GM18508 (cell line): ENCODE measurements around the gene FMNL2.

ENCODE experiments used
- ATAC-seq: cut with Tn5 transposase; IDR thresholded peaks from one replicate; pipeline ENCODE4 v1.9.1; 2021; ENCODE audit warnings: moderate number of reproducible peaks; ENCODE audit not compliant: insufficient read depth, unreplicated experiment

FMNL2 gene

DNA sequence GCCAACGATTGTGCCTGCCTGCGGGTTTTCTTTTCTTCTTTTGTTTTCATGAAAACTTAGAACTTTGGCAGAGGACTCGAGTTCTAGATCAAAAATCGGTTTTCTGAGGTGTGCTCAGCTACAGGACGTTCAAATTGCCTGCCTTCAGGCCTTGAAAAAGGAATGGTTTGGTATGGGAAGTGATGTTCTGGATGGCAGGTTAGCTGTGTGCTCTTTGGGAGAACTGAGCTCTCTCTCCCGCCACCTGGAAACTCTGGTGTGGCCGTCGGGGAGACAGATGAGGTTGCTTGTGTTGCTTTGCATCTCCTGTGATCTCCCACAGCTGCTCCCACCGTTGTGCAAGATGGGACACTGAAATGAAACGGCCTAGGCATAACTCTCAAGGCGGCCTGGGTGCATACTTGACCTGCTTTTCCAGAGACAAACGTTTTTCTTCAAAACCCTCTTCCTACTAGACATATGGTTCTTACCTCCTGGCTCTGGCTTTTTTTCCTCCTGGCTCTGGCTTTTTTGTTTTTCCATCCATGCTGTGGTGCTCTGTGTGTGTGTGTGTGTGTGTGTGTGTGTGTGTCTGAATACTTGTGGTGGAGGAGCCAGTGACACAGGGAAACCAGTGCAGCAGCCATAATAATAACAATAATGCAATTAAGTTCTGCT lies 2.0 kb downstream of the FMNL2 start:
- ATAC-seq = no peak

DNA sequence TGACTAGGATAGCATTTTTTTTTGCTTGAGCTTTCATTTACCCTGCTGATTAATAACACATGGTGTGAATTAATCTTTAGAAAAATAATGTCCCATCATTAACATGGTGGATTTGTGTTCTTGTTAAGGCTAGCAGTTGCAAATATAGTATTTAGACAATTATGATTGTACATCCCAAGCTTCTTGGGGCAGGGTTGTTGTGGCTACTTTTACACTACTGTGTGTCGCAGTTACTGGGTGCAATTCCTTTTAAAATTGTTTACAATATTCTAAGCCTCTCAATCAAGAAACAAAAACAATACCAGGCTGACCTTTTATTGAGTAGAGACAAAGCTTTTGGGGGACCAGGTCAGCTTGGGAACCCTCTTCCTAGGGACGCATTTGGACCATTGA lies 2.5 kb downstream of the FMNL2 start:
- ATAC-seq = no peak

DNA sequence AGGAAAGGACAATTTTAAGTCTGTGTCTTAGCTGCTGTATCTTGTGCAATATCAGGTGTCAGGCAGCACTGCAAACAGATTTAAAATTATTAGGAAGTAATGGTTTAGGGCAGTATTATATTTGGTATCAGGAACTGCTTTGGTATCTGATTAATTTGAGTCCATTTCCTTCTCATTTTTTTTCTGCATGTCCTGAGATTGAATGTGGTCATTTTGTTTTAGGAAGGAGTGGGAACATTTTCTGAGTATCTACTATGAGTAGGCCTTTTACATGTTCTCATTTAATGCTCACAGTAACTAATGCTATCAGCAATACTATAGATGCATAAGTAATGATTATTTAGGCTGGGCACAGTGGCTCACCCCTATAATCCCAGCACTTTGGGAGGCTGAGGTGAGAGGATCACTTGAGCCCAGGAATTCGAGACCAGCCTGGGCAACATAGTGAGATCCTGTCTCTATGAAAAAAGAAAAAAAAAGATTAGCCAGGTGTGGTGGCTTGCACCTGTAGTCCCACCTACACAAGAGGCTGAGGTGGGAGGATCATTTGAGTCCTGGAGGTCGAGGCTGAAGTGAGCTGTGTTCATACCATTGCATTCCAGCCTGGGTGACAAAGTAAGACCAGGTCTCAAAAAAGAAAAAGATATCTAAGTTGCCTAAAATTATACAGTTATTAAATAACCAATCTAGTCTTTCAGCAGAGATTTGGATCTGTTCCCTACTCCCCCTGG lies 4.7 kb downstream of the FMNL2 start:
- no peak for ATAC-seq

DNA sequence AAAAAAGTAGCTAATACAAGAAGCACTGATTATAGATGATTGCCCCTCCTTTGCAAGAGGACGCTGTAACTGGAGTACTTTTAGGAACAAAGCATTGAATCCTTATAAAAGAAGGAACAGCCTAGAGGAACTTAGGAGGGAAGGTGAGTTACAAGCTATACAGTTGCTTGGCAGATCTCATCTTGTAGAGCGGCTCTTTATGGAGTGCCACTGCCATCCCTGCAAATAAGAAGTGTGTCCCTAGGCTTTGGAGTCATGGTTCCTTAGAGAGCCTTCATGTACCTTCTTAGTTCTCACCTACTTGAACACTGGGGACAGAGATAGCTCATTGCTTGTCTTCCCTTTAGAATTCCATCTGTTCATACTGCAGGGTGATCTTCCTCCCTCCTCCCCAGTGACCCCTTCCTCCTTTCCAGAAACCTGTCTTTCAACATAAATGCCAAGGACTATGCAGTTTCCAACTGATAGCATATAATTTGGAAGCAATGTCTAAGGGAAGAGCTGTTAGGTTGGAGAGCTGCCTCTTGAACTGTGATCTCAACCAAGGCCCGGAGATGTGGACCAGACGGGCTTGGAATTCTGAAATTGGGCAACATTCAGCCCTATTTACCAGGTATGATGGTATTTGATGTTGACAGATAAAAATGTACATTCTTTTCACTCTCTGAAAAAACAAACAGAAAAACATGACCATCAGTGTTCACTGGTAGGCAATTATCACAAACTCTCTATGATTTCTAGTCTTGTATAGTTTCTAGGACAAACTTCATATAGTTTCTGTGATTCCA lies 7.5 kb downstream of the FMNL2 start:
- no peak for ATAC-seq

DNA sequence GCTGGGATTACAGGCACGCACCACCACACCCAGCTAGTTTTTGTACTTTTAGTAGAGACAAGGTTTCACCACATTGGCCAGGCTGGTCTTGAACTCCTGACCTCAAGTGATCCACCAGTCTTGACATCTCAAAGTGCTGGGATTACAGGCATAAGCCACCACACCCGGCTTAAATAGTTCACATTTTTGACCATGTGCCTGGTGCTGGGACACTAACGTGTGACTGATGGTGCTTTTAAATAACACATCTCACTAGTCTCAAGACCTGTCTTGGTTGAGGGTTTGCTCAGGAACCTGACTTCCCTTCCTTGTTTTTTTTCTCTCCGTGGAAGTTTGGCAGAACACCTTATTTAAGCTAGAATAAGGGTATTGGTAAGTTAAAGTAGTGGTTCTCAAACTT lies 8.5 kb downstream of the FMNL2 start:
- ATAC-seq = no peak

DNA sequence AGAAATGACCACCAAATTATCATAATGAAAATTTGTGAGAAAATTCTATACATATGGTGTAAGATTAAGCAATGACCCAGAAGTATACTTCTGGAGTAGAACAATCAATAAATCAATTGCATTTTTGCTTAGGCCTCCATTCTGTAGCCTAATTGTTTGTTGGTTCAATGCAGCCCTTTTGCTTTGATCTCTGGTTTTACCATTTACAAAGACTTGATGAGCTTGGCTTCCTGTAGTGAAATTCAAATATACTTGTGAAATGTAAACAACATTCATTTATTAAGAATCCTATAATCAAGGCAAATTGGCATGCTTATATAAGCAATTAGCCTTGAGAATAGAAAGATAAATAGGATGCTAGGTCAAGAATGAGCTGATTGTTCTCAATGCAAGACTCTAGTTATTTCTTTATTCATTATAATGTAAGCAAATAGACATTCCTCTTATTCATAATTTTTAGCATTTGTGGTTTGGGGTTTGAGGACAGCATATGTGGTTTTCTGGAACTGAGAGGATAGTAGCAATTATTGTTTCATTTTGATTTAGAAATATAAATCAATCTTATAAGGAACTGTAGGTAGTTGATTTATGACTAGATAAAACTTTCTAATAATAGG lies 9.7 kb downstream of the FMNL2 start:
- ATAC-seq = no peak

DNA sequence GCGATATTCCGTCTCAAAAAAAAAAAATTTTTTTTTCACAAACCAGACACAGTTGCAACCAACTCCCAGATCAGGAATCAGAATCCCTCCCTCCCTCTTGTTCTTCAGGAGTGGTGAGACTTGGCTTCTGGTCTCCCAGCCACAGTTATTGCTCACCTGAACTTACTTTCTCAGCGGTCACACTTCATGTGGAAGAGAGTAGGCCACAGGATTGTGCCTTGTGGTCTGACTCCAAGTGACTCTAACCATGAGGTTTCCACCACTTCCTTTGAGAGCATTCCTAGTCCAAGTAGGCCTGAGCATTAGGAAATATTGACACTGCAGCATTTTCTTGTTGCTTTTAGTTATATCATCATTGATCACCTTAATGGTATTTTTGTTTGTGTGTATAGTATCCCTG lies 12.1 kb downstream of the FMNL2 start:
- no peak for ATAC-seq

DNA sequence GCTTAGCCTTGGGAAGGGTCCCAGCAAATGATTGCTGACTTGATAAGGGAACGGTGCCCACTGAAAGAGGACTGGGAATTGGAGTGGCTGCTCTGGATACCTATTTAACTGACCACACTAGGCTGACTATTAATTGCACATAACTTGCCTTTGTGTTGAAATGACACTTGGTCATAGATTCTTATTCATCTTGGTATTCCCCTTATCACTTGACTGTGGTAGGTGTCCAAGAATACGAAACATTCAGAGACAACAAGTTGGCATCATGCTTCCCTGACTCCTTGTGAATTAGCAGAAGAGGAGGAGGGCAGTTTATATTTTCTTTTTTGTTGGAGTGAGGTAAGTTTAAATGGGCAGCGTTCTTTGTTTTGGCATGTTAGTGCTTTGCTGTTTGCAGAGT lies 13.4 kb downstream of the FMNL2 start:
- ATAC-seq = no peak

DNA sequence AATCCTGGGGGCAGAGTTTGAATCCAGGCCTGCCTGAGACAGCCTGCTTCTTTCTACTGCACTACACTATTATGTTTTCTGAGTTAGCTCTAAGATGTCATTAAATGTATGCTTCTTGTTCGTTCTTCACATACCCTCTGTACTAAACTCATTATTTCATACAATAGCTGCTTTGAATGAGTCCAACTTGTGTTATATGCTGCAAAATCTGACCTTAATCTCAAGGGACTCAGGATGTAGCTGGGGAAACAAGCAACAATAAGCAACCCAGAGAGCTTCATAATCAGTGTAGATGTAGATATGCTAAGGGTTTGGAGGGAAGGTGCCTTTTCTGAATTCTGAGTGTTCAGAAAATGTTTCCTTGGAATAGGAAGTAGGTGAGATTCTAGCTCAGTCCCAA lies 14.4 kb downstream of the FMNL2 start:
- ATAC-seq = no peak

DNA sequence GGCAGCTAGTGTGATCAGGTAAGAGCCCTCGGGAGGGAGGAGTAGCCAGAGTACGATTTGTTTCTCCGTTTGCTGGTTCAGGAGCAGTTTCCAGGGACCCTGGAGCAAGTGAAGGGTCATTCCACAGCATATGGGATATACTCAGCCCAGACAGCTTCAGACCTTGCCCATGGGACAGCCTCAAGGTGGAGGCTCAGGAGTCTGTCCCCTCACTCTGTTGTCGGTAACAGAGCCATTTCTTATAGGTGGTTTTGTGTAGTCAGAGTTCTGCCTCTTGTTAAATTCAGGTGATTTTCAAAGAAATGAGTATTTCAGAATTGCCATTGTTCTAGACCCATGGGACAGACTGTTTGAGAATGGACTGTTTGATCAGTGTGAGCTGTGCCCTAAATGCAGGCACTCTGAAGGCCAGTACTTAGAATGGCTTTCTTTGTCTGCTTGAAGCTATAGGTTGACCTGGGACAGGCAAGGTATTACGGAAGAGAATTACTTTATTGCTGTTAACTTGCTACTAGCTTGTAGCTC lies 15.2 kb downstream of the FMNL2 start:
- ATAC-seq = no peak

DNA sequence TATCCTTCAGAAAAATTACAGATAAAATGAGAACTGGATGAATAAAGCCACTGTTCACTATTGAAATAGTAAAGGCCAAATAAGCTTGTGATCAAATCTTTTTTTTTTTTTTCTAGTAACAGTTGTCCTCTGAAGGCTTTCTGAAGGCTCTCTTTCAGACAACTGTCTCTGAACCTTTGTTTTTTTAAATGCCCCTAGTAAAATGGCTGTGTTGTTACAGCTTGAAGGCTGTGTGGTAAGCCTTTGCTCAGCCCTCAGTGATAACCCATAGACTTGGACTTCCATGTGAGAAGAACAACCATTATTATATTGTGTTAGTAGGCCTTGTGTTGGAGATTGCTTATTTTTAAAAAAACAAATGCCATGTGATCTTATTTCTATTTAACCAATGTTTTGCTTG lies 17.6 kb downstream of the FMNL2 start:
- ATAC-seq = no peak

DNA sequence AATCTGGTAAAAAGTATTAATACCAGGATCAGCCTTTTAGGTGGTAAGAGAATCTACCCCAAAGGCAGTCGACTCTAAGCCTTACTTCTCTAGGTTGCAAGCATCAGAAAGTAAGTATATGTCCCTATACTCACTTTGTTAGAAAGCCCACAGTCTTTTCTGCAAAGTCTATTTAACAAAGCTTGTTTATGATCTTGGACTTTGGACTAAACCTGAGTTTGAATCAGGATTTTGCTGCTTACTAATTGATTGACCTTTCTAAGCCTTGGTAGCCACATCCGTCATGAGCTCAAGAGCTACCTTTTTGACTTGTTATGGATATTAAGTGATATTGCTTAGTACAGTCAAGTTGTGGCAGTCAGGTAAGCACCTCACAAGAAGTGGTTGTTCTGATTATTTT lies 18.4 kb downstream of the FMNL2 start:
- no peak for ATAC-seq

DNA sequence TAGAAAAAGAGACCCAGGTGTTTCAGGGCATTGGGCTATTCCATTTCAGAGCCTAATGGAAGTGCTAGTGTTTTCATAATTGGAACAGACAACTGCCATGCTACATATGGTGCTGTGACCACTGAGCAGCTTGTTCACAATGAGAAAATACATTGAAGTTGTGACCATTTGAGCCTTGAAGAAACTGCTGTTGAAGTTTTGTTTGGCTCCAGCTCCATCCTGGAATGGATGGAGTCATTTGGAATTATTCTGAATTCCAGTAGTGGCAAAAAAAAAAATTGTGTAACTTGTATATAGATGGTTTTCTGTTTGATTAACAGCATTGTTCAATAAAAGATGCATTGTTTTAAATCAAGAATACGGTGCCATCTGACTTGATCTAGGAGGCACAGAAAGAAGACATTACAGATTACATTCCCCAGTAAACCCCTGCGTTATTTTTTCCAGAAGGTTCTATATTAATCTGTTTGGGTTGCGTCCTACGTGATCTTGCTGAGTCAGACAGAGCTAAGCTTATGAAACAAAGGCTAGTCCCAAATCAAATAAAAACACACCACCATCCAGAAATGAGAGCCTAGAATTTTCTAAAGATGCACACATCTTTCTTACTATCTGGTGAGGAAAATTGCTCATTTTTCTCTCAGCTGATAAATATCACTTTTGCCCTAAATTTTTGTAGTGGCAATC lies 19.2 kb downstream of the FMNL2 start:
- ATAC-seq = no peak

DNA sequence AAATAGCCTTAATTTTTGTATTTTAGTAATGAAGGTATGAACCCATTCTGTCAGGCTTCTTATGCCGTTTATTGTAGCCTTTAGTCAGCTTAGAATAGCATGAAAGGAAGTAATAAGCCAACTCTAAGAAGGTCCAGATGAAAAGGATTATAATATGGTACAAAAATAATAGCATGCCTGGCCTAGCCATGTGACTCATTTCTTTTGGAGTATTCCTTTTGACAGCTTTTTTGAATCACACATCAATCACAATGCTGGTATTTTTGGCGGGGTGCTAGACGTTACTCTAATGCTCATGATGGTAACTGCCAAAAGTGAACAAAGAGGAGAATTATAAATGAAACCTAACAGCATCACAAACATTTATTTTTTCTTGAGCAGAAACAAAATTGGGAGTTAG lies 19.9 kb downstream of the FMNL2 start:
- ATAC-seq = no peak

DNA sequence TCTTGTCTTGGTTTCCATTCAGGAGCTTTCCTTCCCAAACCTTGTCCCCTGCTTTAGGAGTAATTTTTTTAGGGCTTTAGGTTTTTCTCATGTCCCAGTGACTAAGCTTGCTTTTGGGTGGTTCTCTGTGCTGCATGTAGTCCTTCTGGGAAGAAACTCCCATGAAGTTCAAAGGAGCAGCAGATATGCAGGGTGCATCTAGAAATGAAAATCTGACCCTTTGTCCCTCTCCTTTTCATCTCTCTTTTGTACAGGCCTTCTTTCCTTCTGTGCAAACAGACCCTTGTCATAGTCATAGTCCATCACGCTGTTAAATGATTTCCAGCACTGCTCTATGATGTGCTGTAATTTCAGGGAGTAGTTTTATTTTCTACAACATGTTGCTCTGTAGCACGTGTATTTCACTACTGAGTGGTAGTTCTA lies 20.4 kb downstream of the FMNL2 start:
- ATAC-seq = no peak

DNA sequence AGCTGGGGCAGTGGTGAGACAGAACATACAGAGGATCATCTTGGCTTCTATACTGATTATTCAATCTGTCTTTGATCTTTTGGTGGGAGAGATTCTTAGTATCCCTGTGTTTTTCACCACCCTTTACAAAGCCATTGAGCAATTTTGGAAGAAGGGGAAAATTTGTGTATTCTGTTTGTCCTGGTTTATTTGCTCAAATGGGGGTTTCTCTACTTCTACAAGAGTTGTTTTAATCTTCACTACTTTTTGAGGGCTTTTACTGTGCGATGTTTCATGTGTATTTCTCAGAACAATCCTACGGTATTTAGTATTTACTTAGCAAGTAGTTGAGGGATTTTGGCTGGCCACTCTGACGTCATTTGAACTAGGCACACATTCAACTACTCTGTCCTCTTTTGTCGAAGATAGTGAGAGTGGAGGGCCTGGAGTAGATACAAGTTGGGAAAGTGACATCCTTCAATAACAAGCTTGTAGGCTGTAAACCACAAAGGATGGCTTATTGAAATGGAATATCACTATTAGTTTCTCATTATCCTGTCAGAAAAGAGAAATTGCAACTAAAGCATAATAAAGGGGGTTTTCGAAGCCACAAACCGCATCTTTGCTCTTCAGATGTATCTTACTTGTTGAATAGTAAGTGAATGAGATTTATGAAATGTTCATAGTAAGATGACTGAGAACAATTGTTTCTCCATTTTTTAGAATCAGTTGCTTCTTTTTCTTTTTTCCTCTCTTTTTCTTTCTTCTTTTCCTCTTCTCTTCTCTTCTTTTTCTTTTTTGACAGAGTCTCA lies 24.8 kb downstream of the FMNL2 start:
- ATAC-seq = no peak

DNA sequence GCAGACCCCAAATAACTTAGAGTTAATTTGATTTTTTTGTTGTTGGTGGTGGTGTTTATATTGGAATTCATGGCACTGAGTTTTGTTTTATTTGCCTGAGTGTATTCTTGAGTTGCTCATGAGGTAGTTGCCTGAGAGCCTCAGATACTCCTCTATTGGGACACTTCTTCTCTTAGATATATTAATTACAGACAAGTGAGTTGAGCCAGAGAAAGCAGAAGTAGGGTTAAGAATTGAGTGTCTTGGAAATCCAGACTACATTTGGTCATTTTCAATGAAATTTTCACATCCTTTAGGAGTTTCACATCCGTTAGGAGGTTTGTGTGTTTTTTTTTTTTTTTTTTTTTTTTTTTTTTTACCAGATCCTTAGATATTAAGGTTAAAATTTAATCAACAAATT lies 29.0 kb downstream of the FMNL2 start:
- ATAC-seq = no peak

DNA sequence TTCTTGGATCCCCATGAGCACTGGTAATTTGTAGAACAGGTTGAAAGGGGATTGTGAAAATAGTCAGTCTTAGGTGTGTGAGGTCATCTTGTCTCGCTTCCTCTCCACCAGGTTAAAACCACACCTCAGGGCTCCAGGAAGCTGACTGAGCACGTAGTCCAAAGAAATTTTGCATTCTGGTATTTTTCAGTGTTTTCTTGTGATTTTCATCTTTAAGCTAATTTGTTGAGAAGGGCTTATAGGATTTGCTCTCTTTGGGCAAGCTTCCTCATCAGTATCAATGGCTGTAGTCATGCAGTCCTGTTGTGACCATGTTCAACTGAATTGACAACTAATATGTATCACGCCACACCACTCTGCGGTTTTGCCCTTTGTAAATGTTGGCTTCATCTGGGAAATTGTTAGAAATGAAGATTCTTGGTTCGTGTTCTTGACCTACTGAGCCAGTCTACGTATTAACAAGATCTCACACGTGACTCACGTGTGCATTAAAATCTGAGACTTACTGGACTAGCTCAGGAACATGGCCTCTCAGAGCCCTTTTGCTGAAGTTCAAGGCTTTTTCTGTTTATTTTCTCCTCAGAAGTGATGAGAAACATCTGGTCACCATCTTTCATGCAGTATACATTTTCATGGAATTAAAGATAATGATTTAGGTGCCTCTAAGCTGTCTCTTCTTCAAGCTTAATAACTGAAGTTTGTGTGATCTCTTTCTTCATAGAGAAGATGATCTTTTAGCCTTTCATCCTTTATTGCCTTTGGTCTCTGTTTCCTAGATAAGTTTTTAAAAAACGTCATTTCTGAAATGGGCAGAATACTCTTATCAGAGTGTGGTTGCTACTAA lies 32.8 kb downstream of the FMNL2 start:
- peak; percentile 67 for ATAC-seq
